ENCODE results near the gene CYS1. TPM values are rescaled to one million over a fixed set of nuclear protein-coding genes. Genes with fewer than 3 reads are reported as not detected.

Gene CYS1
- total and polyA plus RNA-seq, 8 donors = 0.60 to 18.8 (median 15.8) TPM

DNA sequence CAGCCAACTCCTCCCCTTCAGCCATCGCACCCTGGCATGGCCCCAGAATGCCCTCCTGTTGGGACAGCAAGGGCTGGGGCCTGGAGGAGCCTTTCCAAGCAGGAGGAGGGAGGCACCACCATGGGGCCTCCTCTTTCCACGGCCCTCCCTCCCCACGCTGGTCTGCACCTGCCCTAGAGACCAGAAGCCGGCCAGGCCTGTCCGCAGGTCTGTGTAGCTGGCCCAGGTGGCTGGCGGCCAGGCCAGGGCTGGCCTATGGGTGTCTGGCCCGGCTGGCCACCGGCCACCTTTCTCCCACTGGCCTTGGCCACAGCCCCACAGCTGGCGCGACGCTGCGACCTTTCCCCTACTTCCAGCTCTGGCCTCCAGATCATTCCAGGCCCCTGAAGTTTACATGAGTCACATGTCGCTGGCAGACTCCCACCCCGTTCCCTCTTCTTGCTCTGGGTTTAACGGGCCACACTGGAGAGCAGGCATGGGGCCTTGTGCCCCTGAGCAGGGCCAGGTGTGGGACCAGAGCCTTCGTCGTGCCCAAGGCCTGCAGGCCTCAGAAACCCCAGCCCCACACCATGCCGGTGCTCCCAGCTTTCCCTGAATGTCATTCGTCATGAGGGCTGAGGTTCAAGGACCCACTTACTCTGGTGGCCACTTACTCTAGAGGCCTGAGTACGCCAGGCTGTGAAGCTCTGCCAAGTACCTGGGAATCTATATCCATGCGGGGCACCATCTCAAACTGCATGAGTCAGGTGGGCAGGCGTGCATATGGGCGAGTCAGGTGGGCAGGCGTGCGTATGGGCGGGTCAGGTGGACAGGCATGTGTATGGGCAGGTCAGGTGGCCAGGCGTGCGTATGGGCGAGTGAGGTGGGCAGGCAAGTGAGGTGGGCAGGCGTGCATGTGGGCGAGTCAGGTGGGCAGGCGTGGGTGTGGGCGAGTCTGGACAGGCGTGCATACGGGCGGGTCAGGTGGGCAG, 70.1 kb downstream of the CYS1 start:
- Histone ChIP-seq H3K4me3 (no peak overlapping the region), H3K9me3 (no peaks in the 10 kb centered on the region), H3K4me1 (peaks cover 7 to 11% of the 10 kb centered on the region in 2 donors), H3K27ac (peak overlapping the region in 1 of 2 donors; percentile 56), H3K36me3 (no peaks in the 10 kb centered on the region), H3K27me3 (peaks cover 0 to 16% of the 10 kb centered on the region in 2 donors)
- TF ChIP-seq, protein P1, sequence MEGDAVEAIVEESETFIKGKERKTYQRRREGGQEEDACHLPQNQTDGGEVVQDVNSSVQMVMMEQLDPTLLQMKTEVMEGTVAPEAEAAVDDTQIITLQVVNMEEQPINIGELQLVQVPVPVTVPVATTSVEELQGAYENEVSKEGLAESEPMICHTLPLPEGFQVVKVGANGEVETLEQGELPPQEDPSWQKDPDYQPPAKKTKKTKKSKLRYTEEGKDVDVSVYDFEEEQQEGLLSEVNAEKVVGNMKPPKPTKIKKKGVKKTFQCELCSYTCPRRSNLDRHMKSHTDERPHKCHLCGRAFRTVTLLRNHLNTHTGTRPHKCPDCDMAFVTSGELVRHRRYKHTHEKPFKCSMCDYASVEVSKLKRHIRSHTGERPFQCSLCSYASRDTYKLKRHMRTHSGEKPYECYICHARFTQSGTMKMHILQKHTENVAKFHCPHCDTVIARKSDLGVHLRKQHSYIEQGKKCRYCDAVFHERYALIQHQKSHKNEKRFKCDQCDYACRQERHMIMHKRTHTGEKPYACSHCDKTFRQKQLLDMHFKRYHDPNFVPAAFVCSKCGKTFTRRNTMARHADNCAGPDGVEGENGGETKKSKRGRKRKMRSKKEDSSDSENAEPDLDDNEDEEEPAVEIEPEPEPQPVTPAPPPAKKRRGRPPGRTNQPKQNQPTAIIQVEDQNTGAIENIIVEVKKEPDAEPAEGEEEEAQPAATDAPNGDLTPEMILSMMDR (IDR thresholded peaks at IDR 0.05) = no peak
- ATAC-seq = peak; percentile 78
- DNase-seq = peak in 1 of 4 donors; percentile 72
- intact Hi-C loops (cut with DNase I) = no loop called here

DNA sequence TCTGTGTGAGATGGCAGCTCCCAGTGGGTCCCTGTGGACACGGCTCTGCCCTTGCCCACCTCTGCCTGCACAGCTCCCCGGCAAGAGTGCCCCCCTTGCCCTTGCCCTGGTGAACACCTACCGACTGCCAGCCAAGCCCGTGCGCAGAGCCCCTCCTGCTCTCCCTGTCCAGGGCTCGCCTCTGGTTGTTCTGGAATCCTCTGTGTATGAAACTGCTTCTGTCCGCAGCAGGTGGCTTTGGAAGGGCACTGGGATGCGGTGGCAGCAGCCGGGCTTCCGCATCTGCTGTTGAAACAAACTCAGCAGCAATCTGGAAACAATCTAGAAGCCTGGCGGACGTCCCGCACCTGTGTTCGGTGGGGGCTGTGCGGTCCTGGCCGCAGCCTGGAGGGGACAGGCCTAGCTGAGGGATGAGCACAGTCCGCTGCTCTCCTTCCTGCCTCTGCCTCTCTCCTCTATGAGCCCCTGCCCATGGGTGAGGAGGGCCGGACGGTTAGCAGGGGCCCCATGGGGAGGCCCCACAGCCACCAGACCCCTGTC, 70.9 kb downstream of the CYS1 start:
- Histone ChIP-seq H3K4me3 (no peak overlapping the region), H3K9me3 (no peaks in the 10 kb centered on the region), H3K36me3 (no peaks in the 10 kb centered on the region), H3K27me3 (peaks cover 0 to 16% of the 10 kb centered on the region in 2 donors), H3K4me1 (peaks cover 7 to 11% of the 10 kb centered on the region in 2 donors), H3K27ac (peak overlapping the region in 1 of 2 donors; percentile 56)
- TF ChIP-seq, protein P1 (IDR thresholded peaks at IDR 0.05) = no peak
- DNase-seq = peak in 1 of 4 donors; percentile 29
- ATAC-seq = no peak
- intact Hi-C loops (cut with DNase I) = no loop called here

DNA sequence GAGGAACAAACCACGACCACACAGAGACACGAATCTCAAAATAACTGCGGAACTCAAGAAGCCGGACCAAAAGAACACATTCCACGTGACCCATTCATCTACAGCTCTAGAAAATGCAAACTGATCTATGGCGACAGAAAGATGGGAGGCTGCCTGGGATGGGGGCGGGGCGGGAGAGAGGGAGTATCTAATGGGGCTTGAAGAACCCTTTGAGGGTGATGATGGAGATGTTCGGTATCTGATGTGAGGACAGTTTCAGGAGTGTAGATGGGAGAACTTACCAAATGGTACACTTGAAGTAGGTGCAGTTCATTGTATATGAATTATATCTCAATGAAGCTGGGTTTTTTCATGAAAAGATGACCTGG, 71.4 kb downstream of the CYS1 start:
- peaks cover 0 to 16% of the 10 kb centered on the region in 2 donors for H3K27me3 ChIP-seq
- no peak overlapping the region for H3K4me3 ChIP-seq
- DNase-seq (no peak), ATAC-seq (no peak)
- H3K9me3 ChIP-seq = no peaks in the 10 kb centered on the region
- TF ChIP-seq, protein P1 (IDR thresholded peaks at IDR 0.05) = no peak
- intact Hi-C loops (cut with DNase I) = no loop called here
- no peak overlapping the region for H3K27ac ChIP-seq
- H3K4me1 ChIP-seq = peaks cover 7 to 11% of the 10 kb centered on the region in 2 donors
- no peaks in the 10 kb centered on the region for H3K36me3 ChIP-seq

DNA sequence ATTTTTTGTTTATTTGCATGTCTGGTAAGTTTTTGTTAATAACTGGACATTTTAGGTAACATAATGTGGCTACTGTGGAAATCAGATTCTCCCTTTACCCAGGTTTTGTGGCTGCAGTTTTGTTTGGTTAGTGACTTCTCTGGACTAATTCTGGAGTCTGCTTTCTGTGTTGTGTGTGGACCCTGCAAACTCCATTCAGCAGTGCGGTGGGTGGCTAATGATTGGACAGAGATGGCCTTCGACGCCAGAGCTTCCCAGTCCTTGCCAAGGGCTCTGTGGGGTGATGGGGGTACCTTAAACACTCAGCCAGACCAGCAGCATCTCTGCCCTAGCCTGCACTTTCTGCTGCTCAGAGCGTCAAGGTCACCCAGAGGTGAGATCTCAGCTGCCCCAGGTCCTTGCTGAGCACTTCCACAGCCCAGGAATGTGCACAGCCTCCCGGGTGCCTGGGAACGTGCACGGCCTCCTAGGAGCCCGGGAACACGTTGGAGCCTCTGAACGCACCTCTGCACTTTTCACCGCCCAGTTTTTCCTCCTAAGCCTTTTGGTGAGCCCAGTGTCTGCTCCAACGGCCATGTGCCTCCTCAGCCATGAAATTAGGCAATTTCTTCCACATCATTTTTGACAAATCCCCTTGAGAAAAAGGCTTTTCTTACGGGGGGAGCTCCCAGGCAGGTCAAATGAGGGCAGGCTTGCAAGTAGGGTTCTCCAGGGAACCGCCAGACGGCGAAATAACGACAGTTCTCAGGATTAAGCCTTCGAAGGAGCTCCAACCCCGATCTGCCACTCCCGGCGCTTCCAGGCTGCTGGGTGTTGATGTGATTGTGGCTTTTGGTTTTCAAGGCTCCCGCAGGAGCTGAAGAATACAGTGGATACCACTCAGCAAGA, 72.0 kb downstream of the CYS1 start:
- no peak overlapping the region for H3K4me3 ChIP-seq
- intact Hi-C loops (cut with DNase I) = no loop called here
- H3K27ac ChIP-seq = no peak overlapping the region
- no peaks in the 10 kb centered on the region for H3K36me3 ChIP-seq
- TF ChIP-seq, protein P1 (IDR thresholded peaks at IDR 0.05) = no peak
- peak in 1 of 4 donors; percentile 28 for DNase-seq
- ATAC-seq = no peak
- H3K9me3 ChIP-seq = no peaks in the 10 kb centered on the region
- H3K27me3 ChIP-seq = peaks cover 0 to 16% of the 10 kb centered on the region in 2 donors
- peaks cover 7 to 11% of the 10 kb centered on the region in 2 donors for H3K4me1 ChIP-seq

Data from left lung (tissue), 10 donors.